ENCODE data around the gene COX8A. TPM values are rescaled to one million over a fixed set of nuclear protein-coding genes. Genes with fewer than 3 reads are reported as not detected.

The COX8A gene
- total and polyA plus RNA-seq, 2 of the 13 experiments (the other 11 are each of a cell fraction or from before 2014, with no cell fraction given) = 202 to 406 TPM

DNA sequence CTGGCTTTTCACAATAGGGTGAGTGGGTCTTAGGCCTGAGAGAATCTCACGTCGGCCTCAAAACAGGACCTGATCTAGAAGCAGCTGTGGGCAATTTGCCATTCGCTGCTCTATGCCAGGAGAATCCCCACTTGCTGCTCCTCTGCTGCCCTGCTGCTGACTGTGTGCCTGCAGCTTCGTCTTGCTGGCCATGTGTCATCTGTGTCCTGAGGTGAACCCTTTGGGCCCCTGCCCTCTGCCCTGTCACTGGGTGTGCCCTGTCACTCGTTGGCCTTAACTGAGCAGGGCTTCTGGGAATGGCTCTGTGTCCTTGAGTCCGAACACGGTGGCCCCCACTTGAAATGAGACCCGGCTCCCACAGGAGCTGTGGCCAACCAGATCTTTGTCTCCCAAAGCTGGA lies 29.4 kb upstream of the COX8A start (continued):
- TF ChIP-seq ZNF839 (CRISPR knock-in tag; IDR thresholded peaks at IDR 0.05; ENCODE audit: borderline replicate concordance) (no peak), TBP (CRISPR knock-in tag; IDR thresholded peaks at IDR 0.05) (no peak), SMARCC2 (IDR thresholded peaks at IDR 0.05) (no peak), RXRA (CRISPR knock-in tag; IDR thresholded peaks at IDR 0.05) (peak; percentile 99), SP1 (IDR thresholded peaks at IDR 0.05) (no peak), SP1 (CRISPR knock-in tag; IDR thresholded peaks at IDR 0.05) (no peak), FOSL1 (CRISPR knock-in tag; IDR thresholded peaks at IDR 0.05; ENCODE audit: borderline replicate concordance) (no peak), BCL6 (CRISPR knock-in tag; IDR thresholded peaks at IDR 0.05) (peak; percentile 26; the same call in 1 of the 2 replicates), ZNF263 (CRISPR knock-in tag; IDR thresholded peaks at IDR 0.05) (no peak), FOXP1 (IDR thresholded peaks at IDR 0.05) (no peak), FOXP1 (CRISPR knock-in tag; IDR thresholded peaks at IDR 0.05) (no peak), CEBPG (CRISPR knock-in tag; IDR thresholded peaks at IDR 0.05) (no peak)
- TF ChIP-seq, protein P1, sequence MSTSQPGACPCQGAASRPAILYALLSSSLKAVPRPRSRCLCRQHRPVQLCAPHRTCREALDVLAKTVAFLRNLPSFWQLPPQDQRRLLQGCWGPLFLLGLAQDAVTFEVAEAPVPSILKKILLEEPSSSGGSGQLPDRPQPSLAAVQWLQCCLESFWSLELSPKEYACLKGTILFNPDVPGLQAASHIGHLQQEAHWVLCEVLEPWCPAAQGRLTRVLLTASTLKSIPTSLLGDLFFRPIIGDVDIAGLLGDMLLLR (CRISPR knock-in tag; IDR thresholded peaks at IDR 0.05) = no peak
- TF ChIP-seq, protein P2, sequence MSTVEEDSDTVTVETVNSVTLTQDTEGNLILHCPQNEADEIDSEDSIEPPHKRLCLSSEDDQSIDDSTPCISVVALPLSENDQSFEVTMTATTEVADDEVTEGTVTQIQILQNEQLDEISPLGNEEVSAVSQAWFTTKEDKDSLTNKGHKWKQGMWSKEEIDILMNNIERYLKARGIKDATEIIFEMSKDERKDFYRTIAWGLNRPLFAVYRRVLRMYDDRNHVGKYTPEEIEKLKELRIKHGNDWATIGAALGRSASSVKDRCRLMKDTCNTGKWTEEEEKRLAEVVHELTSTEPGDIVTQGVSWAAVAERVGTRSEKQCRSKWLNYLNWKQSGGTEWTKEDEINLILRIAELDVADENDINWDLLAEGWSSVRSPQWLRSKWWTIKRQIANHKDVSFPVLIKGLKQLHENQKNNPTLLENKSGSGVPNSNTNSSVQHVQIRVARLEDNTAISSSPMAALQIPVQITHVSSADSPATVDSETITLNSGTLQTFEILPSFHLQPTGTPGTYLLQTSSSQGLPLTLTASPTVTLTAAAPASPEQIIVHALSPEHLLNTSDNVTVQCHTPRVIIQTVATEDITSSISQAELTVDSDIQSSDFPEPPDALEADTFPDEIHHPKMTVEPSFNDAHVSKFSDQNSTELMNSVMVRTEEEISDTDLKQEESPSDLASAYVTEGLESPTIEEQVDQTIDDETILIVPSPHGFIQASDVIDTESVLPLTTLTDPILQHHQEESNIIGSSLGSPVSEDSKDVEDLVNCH (CRISPR knock-in tag; IDR thresholded peaks at IDR 0.05) = no peak
- TF ChIP-seq, protein P3, sequence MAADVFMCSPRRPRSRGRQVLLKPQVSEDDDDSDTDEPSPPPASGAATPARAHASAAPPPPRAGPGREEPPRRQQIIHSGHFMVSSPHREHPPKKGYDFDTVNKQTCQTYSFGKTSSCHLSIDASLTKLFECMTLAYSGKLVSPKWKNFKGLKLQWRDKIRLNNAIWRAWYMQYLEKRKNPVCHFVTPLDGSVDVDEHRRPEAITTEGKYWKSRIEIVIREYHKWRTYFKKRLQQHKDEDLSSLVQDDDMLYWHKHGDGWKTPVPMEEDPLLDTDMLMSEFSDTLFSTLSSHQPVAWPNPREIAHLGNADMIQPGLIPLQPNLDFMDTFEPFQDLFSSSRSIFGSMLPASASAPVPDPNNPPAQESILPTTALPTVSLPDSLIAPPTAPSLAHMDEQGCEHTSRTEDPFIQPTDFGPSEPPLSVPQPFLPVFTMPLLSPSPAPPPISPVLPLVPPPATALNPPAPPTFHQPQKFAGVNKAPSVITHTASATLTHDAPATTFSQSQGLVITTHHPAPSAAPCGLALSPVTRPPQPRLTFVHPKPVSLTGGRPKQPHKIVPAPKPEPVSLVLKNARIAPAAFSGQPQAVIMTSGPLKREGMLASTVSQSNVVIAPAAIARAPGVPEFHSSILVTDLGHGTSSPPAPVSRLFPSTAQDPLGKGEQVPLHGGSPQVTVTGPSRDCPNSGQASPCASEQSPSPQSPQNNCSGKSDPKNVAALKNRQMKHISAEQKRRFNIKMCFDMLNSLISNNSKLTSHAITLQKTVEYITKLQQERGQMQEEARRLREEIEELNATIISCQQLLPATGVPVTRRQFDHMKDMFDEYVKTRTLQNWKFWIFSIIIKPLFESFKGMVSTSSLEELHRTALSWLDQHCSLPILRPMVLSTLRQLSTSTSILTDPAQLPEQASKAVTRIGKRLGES (CRISPR knock-in tag; IDR thresholded peaks at IDR 0.05; ENCODE audit: borderline replicate concordance) = no peak
- TF ChIP-seq, protein P4, sequence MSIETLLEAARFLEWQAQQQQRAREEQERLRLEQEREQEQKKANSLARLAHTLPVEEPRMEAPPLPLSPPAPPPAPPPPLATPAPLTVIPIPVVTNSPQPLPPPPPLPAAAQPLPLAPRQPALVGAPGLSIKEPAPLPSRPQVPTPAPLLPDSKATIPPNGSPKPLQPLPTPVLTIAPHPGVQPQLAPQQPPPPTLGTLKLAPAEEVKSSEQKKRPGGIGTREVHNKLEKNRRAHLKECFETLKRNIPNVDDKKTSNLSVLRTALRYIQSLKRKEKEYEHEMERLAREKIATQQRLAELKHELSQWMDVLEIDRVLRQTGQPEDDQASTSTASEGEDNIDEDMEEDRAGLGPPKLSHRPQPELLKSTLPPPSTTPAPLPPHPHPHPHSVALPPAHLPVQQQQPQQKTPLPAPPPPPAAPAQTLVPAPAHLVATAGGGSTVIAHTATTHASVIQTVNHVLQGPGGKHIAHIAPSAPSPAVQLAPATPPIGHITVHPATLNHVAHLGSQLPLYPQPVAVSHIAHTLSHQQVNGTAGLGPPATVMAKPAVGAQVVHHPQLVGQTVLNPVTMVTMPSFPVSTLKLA (IDR thresholded peaks at IDR 0.05) = no peak
- TF ChIP-seq, protein P5, sequence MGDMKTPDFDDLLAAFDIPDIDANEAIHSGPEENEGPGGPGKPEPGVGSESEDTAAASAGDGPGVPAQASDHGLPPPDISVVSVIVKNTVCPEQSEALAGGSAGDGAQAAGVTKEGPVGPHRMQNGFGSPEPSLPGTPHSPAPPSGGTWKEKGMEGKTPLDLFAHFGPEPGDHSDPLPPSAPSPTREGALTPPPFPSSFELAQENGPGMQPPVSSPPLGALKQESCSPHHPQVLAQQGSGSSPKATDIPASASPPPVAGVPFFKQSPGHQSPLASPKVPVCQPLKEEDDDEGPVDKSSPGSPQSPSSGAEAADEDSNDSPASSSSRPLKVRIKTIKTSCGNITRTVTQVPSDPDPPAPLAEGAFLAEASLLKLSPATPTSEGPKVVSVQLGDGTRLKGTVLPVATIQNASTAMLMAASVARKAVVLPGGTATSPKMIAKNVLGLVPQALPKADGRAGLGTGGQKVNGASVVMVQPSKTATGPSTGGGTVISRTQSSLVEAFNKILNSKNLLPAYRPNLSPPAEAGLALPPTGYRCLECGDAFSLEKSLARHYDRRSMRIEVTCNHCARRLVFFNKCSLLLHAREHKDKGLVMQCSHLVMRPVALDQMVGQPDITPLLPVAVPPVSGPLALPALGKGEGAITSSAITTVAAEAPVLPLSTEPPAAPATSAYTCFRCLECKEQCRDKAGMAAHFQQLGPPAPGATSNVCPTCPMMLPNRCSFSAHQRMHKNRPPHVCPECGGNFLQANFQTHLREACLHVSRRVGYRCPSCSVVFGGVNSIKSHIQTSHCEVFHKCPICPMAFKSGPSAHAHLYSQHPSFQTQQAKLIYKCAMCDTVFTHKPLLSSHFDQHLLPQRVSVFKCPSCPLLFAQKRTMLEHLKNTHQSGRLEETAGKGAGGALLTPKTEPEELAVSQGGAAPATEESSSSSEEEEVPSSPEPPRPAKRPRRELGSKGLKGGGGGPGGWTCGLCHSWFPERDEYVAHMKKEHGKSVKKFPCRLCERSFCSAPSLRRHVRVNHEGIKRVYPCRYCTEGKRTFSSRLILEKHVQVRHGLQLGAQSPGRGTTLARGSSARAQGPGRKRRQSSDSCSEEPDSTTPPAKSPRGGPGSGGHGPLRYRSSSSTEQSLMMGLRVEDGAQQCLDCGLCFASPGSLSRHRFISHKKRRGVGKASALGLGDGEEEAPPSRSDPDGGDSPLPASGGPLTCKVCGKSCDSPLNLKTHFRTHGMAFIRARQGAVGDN (CRISPR knock-in tag; IDR thresholded peaks at IDR 0.05) = peak; percentile 91
- TF ChIP-seq, protein P6, sequence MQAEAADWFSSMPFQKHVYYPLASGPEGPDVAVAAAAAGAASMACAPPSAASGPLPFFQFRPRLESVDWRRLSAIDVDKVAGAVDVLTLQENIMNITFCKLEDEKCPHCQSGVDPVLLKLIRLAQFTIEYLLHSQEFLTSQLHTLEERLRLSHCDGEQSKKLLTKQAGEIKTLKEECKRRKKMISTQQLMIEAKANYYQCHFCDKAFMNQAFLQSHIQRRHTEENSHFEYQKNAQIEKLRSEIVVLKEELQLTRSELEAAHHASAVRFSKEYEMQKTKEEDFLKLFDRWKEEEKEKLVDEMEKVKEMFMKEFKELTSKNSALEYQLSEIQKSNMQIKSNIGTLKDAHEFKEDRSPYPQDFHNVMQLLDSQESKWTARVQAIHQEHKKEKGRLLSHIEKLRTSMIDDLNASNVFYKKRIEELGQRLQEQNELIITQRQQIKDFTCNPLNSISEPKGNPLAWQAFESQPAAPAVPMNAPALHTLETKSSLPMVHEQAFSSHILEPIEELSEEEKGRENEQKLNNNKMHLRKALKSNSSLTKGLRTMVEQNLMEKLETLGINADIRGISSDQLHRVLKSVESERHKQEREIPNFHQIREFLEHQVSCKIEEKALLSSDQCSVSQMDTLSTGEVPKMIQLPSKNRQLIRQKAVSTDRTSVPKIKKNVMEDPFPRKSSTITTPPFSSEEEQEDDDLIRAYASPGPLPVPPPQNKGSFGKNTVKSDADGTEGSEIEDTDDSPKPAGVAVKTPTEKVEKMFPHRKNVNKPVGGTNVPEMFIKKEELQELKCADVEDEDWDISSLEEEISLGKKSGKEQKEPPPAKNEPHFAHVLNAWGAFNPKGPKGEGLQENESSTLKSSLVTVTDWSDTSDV (CRISPR knock-in tag; IDR thresholded peaks at IDR 0.05) = no peak

Measured in HepG2 (cell line).